Measurements from ENCODE around the gene F13A1. TPM values are rescaled to one million over a fixed set of nuclear protein-coding genes. Genes with fewer than 3 reads are reported as not detected.
A peak's percentile ranks its signal among the peaks of the same experiment; 100 is the strongest.

Gene F13A1
- total and polyA plus RNA-seq, 2 donors from 2014 or later: 28.9 to 275 TPM

DNA sequence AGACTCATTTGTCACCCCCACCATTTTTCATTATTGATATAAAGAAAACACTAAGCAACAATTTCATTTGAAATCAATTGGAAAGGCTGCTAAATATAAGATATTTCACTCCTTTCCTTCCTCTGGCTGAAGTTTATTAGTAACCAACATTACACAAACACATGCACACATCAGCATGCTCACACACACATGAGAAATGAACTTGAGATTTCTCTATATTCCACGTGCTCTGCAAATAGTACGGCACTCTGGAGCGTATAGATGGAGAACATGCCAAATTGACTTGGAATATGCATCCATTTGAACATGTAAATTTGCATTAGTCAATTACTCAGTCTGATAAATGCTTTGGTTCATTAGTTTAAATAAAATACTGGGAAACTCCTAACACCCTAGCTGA is 37.1 kb upstream of the F13A1 start:
- DNase-seq (no peak), FAIRE-seq (no peak)
- Histone ChIP-seq H3K4me1 (ENCODE audit: control insufficient read depth in 2 of 3, insufficient read depth in 2 of 3, low read depth in 1 of 3, low read length in 3 of 3) (peaks cover 0 to 8% (median 4%) of the 10 kb centered on the region in 3 donors), H3K4me3 (ENCODE audit: low read length in 3 of 3) (no peak overlapping the region), H3K9ac (ENCODE audit: low read length in 3 of 3) (no peak overlapping the region), H3K27ac (ENCODE audit: low read depth in 2 of 2, low read length in 2 of 2) (no peak overlapping the region), H3K27me3 (ENCODE audit: control insufficient read depth, insufficient read depth, low read length) (no peaks in the 10 kb centered on the region), H3K9me3 (ENCODE audit: control insufficient read depth in 2 of 3, insufficient read depth in 1 of 3, low read length in 3 of 3) (no peaks in the 10 kb centered on the region), H3K36me3 (ENCODE audit: control insufficient read depth in 2 of 3, insufficient read depth in 3 of 3, low read length in 3 of 3) (no peaks in the 10 kb centered on the region)
- TF ChIP-seq, protein P1, sequence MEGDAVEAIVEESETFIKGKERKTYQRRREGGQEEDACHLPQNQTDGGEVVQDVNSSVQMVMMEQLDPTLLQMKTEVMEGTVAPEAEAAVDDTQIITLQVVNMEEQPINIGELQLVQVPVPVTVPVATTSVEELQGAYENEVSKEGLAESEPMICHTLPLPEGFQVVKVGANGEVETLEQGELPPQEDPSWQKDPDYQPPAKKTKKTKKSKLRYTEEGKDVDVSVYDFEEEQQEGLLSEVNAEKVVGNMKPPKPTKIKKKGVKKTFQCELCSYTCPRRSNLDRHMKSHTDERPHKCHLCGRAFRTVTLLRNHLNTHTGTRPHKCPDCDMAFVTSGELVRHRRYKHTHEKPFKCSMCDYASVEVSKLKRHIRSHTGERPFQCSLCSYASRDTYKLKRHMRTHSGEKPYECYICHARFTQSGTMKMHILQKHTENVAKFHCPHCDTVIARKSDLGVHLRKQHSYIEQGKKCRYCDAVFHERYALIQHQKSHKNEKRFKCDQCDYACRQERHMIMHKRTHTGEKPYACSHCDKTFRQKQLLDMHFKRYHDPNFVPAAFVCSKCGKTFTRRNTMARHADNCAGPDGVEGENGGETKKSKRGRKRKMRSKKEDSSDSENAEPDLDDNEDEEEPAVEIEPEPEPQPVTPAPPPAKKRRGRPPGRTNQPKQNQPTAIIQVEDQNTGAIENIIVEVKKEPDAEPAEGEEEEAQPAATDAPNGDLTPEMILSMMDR (IDR thresholded peaks at IDR 0.05; ENCODE audit: borderline replicate concordance, extremely low read depth, insufficient read depth): no peak
- intact Hi-C loops (cut with DNase I): no loop called here

DNA sequence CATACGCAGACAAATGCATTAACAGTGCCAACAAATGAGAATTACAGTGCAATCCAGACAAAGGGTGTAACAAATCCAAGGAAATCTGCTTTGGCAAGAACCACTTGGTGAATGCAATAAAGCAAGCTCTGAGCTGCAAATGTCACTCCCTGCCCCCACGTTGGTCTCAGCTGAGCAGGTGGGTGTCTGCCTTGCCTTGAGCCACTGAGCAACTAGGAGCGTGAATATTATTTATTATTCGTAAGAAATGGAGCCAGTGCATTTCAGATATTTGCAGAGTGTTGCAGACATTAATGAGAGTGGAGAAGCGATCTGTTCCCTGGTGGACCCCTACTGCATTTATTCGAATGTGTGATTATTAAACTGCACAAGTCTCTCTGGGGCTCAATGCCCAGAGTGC is 36.6 kb upstream of the F13A1 start:
- no peaks in the 10 kb centered on the region for H3K27me3 ChIP-seq (ENCODE audit: control insufficient read depth, insufficient read depth, low read length)
- H3K4me3 ChIP-seq (ENCODE audit: low read length in 3 of 3): no peak overlapping the region
- no peaks in the 10 kb centered on the region for H3K9me3 ChIP-seq (ENCODE audit: control insufficient read depth in 2 of 3, insufficient read depth in 1 of 3, low read length in 3 of 3)
- TF ChIP-seq, protein P1 (IDR thresholded peaks at IDR 0.05; ENCODE audit: borderline replicate concordance, extremely low read depth, insufficient read depth): no peak
- H3K9ac ChIP-seq (ENCODE audit: low read length in 3 of 3): no peak overlapping the region
- peak in 2 of 5 donors; percentile 27 to 28 for DNase-seq
- no peaks in the 10 kb centered on the region for H3K36me3 ChIP-seq (ENCODE audit: control insufficient read depth in 2 of 3, insufficient read depth in 3 of 3, low read length in 3 of 3)
- intact Hi-C loops (cut with DNase I): no loop called here
- peaks cover 0 to 8% (median 4%) of the 10 kb centered on the region in 3 donors for H3K4me1 ChIP-seq (ENCODE audit: control insufficient read depth in 2 of 3, insufficient read depth in 2 of 3, low read depth in 1 of 3, low read length in 3 of 3)
- no peak for FAIRE-seq
- no peak overlapping the region for H3K27ac ChIP-seq (ENCODE audit: low read depth in 2 of 2, low read length in 2 of 2)

DNA sequence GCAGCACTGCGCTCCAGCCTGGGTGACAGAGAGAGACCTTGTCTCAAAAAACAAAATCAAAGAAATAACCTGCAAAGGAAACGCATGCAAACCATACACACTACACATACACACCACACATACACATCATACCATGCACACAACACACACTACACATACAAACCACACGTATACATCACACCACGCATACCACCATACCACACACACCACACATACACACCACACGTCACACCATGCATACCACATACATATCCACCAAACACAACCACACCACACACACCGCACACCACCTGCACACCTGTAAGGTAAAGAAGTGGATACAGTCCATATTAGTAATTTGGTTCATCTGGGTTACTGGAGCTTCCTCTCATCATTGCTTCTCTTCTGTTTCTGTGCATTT is 32.3 kb upstream of the F13A1 start:
- no peaks in the 10 kb centered on the region for H3K36me3 ChIP-seq (ENCODE audit: control insufficient read depth in 2 of 3, insufficient read depth in 3 of 3, low read length in 3 of 3)
- intact Hi-C loops (cut with DNase I): no loop called here
- no peak overlapping the region for H3K9ac ChIP-seq (ENCODE audit: low read length in 3 of 3)
- DNase-seq (no peak), FAIRE-seq (no peak)
- H3K4me1 ChIP-seq (ENCODE audit: control insufficient read depth in 2 of 3, insufficient read depth in 2 of 3, low read depth in 1 of 3, low read length in 3 of 3): no peaks in the 10 kb centered on the region
- H3K27me3 ChIP-seq (ENCODE audit: control insufficient read depth, insufficient read depth, low read length): no peaks in the 10 kb centered on the region
- H3K27ac ChIP-seq (ENCODE audit: low read depth in 2 of 2, low read length in 2 of 2): no peak overlapping the region
- no peaks in the 10 kb centered on the region for H3K9me3 ChIP-seq (ENCODE audit: control insufficient read depth in 2 of 3, insufficient read depth in 1 of 3, low read length in 3 of 3)
- H3K4me3 ChIP-seq (ENCODE audit: low read length in 3 of 3): no peak overlapping the region
- TF ChIP-seq, protein P1 (IDR thresholded peaks at IDR 0.05; ENCODE audit: borderline replicate concordance, extremely low read depth, insufficient read depth): no peak

DNA sequence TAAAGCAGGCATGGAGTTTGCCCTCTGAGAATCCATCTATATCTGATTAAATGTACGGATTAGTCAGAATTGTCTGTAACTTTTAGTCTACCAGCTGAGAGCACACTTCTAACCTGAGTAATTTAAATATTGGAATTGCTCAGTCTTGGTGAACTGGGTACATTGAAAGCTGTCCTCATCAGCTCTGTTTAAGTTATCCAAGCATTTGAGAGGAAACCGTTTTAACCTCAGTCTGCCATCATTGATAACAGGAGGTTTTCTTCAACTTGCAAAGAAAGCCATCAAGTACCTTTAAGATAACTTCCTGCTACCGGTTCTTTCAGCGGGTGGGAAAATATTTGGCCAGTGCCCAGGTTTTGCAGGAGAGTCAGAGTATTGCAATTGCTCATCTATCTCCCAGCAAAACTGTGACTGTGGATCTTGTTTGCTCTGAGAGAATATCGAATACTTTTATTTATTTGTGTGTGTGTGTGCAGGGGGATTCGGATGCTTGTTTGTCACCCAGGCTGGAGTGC is 31.1 kb upstream of the F13A1 start:
- intact Hi-C loops (cut with DNase I): no loop called here
- DNase-seq (peak in 1 of 5 donors; percentile 18), FAIRE-seq (no peak)
- no peaks in the 10 kb centered on the region for H3K27me3 ChIP-seq (ENCODE audit: control insufficient read depth, insufficient read depth, low read length)
- H3K4me1 ChIP-seq (ENCODE audit: control insufficient read depth in 2 of 3, insufficient read depth in 2 of 3, low read depth in 1 of 3, low read length in 3 of 3): no peaks in the 10 kb centered on the region
- no peak overlapping the region for H3K9ac ChIP-seq (ENCODE audit: low read length in 3 of 3)
- no peaks in the 10 kb centered on the region for H3K9me3 ChIP-seq (ENCODE audit: control insufficient read depth in 2 of 3, insufficient read depth in 1 of 3, low read length in 3 of 3)
- TF ChIP-seq, protein P1 (IDR thresholded peaks at IDR 0.05; ENCODE audit: borderline replicate concordance, extremely low read depth, insufficient read depth): no peak
- no peaks in the 10 kb centered on the region for H3K36me3 ChIP-seq (ENCODE audit: control insufficient read depth in 2 of 3, insufficient read depth in 3 of 3, low read length in 3 of 3)
- H3K4me3 ChIP-seq (ENCODE audit: low read length in 3 of 3): no peak overlapping the region
- no peak overlapping the region for H3K27ac ChIP-seq (ENCODE audit: low read depth in 2 of 2, low read length in 2 of 2)
